ENCODE data around the gene CBX8.
A peak's percentile ranks its signal among the peaks of the same experiment; 100 is the strongest.
"Not testable (repeated sequence)": the region's sequence is repeated elsewhere in the genome, so short reads cannot be mapped to it uniquely, and the experiment has no call there.

The CBX8 gene

GRCh38 chr17:79779084-79779529 lies 17.8 kb downstream of the CBX8 start:
- no peak for ATAC-seq

GRCh38 chr17:79778504-79779083 lies 18.3 kb downstream of the CBX8 start:
- no peak for ATAC-seq
- peak; percentile 43 for DNase-seq

More at GRCh38 chr17:79779084-79779529, 17.8 kb downstream of the CBX8 start:
- no peak for DNase-seq

GRCh38 chr17:79777894-79778503 lies 18.9 kb downstream of the CBX8 start, which contains the start of gene CBX2:
Gene CBX2, plus strand, starts transcription at chr17:79778148. Its CDS starts 88 bp downstream, at chr17:79778236.
- ATAC-seq (peak; percentile 66), DNase-seq (peak; percentile 86)

GRCh38 chr17:79777120-79777893 lies 19.6 kb downstream of the CBX8 start:
- DNase-seq (peak; percentile 52), ATAC-seq (peak; percentile 2)

- DNase-seq (no peak), ATAC-seq (no peak)
Measured at GRCh38 chr17:79776376-79777119, 20.3 kb downstream of the CBX8 start.

GRCh38 chr17:79775632-79776031 lies 21.2 kb downstream of the CBX8 start:
- no peak for DNase-seq
- no peak for ATAC-seq

GRCh38 chr17:79774561-79774975 lies 22.3 kb downstream of the CBX8 start:
- ATAC-seq (no peak), DNase-seq (no peak)

- not testable (repeated sequence) for DNase-seq
Measured at GRCh38 chr17:79772726-79773125, 24.2 kb downstream of the CBX8 start.

GRCh38 chr17:79771276-79771675 lies 25.6 kb downstream of the CBX8 start:
- DNase-seq (no peak), ATAC-seq (no peak)

More at GRCh38 chr17:79772726-79773125, 24.2 kb downstream of the CBX8 start:
- not testable (repeated sequence) for ATAC-seq

GRCh38 chr17:79769570-79770506 lies 27.0 kb downstream of the CBX8 start:
- no peak for DNase-seq
- no peak for ATAC-seq

GRCh38 chr17:79765708-79766107 lies 31.2 kb downstream of the CBX8 start:
- no peak for ATAC-seq

GRCh38 chr17:79761894-79762589 lies 34.8 kb downstream of the CBX8 start:
- no peak for ATAC-seq
- no peak for DNase-seq

More at GRCh38 chr17:79765708-79766107, 31.2 kb downstream of the CBX8 start:
- DNase-seq = no peak

GRCh38 chr17:79760197-79760906 lies 36.5 kb downstream of the CBX8 start:
- ATAC-seq = no peak
- DNase-seq = no peak

- DNase-seq (no peak), ATAC-seq (no peak)
Measured at GRCh38 chr17:79758271-79758670, 38.6 kb downstream of the CBX8 start.

- DNase-seq = no peak
- no peak for ATAC-seq
Measured at GRCh38 chr17:79757140-79757745, 39.6 kb downstream of the CBX8 start.

GRCh38 chr17:79755591-79755990 lies 41.3 kb downstream of the CBX8 start:
- ATAC-seq (no peak), DNase-seq (no peak)

GRCh38 chr17:79754903-79755302 lies 42.0 kb downstream of the CBX8 start:
- ATAC-seq, DNase-seq: not testable (repeated sequence)

GRCh38 chr17:79754370-79754769 lies 42.5 kb downstream of the CBX8 start:
- ATAC-seq = no peak
- no peak for DNase-seq

- DNase-seq (peak; percentile 43), ATAC-seq (peak; percentile 67)
Measured at GRCh38 chr17:79752175-79752574, 44.7 kb downstream of the CBX8 start.
